Left lung (tissue), 10 donors: ENCODE results near the gene ADCY3. TPM values are rescaled to one million over a fixed set of nuclear protein-coding genes. Genes with fewer than 3 reads are reported as not detected.

Experiments used
- ATAC-seq: fragments of 200-7000 bp; cut with Tn5 transposase; one replicate; pipeline ENCODE4 v1.9.1; 2020; ENCODE audit warnings: moderate library complexity
- DNase-seq, 4 donors: peaks; one replicate each; pipeline ENCODE4 v3.0.0-alpha.2; 2013 to 2020
- H3K27ac ChIP-seq, 2 donors: fragments of 200-600 bp; sonication (generic) in 1 of 2; one replicate each; pipeline versions ENCODE4 v1.5.0 to v1.8.0; 2020 to 2021
- H3K27me3 ChIP-seq, 2 donors: fragments of 200-600 bp; sonication (generic) in 1 of 2; one replicate each; pipeline versions ENCODE4 v1.5.0 to v1.8.0; 2020 to 2021
- H3K36me3 ChIP-seq, 2 donors: fragments of 200-600 bp; sonication (generic) in 1 of 2; one replicate each; pipeline versions ENCODE4 v1.5.0 to v1.8.0; 2020 to 2021
- H3K4me1 ChIP-seq, 2 donors: fragments of 200-600 bp; one replicate each; pipeline ENCODE4 v1.8.0; 2021
- H3K4me3 ChIP-seq, 2 donors: fragments of 200-600 bp; sonication (generic) in 1 of 2; one replicate each; pipeline versions ENCODE4 v1.5.0 to v1.8.0; 2020 to 2021; ENCODE audit warnings: mild to moderate bottlenecking in 1 of 2
- H3K9me3 ChIP-seq, 2 donors: fragments of 200-600 bp; sonication (generic) in 1 of 2; one replicate each; pipeline versions ENCODE4 v1.5.0 to v1.8.0; 2020 to 2021
- intact Hi-C, 2 donors: fragments of 100-400 bp; cut with DNase I; formaldehyde crosslinking; loops; one replicate each; pipeline versions ENCODE4 v1.11.2 to v1.14.2; 2022
- polyA plus RNA-seq, 6 donors: library from polyadenylated mRNA; unstranded; fragments of 120-200 nt; gene quantifications; one replicate each; pipeline ENCODE4 v1.2.1, GENCODE V29; 2013; ENCODE audit not compliant: insufficient read length in 6 of 6
- total RNA-seq, 2 donors: library from RNA; stranded (reverse); fragmentation: NEBNext Ultra II Directional; extraction: Animal tissue kit (Norgen Biotek cat#: 25700); gene quantifications; one replicate each; pipeline ENCODE4 v1.2.1, GENCODE V29; 2021
- TF ChIP-seq, protein P1 (sequence below), 2 donors: fragments of 200-600 bp; sonication (generic) in 1 of 2; IDR thresholded peaks; one replicate each; pipeline versions ENCODE4 v1.5.0 to v1.8.0; 2021; ENCODE audit warnings: antibody characterized with exemption in 2 of 2
- donor health status: DM: no; HTN: yes; CAD: no.
- donor health status: DM: no; HTN: no; CAD: no.

Gene ADCY3
- total and polyA plus RNA-seq, 8 donors = 31.4 to 50.5 (median 38.8) TPM

DNA sequence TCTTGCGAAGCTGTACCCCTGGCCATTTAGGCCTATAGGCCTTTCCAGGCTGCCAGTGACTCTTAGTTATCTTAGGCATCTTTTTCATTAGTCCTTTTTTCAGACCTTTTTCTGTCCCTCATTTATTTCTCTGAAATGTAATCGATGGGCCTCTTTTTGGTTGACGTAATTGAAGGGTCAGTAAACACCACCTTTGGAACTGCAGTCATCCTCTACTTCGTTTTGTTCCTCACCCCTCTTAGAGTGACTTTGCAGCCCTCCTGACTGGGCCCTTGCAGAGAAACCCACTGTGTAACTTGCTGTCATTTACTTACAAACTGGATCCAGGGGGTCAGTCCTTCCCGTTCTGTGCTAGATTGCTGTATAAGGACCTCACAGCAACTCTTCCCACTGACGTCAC is 103.6 kb downstream of the ADCY3 start:
- Histone ChIP-seq H3K4me1 (no peaks in the 10 kb centered on the region), H3K27ac (no peak overlapping the region), H3K27me3 (no peaks in the 10 kb centered on the region), H3K4me3 (no peak overlapping the region), H3K36me3 (peaks cover 0 to 58% of the 10 kb centered on the region in 2 donors), H3K9me3 (no peaks in the 10 kb centered on the region)
- DNase-seq = no peak
- intact Hi-C loops = no loop called here
- ATAC-seq = no peak
- TF ChIP-seq, protein P1, sequence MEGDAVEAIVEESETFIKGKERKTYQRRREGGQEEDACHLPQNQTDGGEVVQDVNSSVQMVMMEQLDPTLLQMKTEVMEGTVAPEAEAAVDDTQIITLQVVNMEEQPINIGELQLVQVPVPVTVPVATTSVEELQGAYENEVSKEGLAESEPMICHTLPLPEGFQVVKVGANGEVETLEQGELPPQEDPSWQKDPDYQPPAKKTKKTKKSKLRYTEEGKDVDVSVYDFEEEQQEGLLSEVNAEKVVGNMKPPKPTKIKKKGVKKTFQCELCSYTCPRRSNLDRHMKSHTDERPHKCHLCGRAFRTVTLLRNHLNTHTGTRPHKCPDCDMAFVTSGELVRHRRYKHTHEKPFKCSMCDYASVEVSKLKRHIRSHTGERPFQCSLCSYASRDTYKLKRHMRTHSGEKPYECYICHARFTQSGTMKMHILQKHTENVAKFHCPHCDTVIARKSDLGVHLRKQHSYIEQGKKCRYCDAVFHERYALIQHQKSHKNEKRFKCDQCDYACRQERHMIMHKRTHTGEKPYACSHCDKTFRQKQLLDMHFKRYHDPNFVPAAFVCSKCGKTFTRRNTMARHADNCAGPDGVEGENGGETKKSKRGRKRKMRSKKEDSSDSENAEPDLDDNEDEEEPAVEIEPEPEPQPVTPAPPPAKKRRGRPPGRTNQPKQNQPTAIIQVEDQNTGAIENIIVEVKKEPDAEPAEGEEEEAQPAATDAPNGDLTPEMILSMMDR (IDR thresholded peaks at IDR 0.05) = no peak

DNA sequence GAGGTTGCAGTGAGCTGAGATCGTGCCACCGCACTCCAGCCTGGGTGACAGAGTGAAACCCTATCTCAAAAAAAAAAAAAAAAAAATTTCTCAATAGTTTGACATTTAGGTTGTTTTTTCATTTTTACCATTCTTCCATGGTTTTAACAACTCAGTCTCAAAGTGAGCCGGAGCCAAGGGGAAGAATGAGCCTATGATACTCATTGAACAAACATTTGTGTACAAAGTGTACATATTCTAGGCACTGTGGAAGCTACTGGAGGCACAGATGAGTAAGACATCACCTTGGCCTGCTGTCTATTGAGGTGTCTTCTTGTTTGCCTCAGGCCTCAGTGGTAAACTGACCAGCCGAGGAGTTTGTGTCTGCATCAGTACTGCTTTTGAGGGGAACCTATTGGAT is 104.9 kb downstream of the ADCY3 start:
- TF ChIP-seq, protein P1 (IDR thresholded peaks at IDR 0.05) = no peak
- H3K9me3 ChIP-seq = no peaks in the 10 kb centered on the region
- peaks cover 0 to 46% of the 10 kb centered on the region in 2 donors for H3K36me3 ChIP-seq
- H3K27me3 ChIP-seq = no peaks in the 10 kb centered on the region
- no peak overlapping the region for H3K27ac ChIP-seq
- intact Hi-C loops = no loop called here
- DNase-seq (no peak), ATAC-seq (no peak)
- H3K4me3 ChIP-seq = no peak overlapping the region
- no peaks in the 10 kb centered on the region for H3K4me1 ChIP-seq

DNA sequence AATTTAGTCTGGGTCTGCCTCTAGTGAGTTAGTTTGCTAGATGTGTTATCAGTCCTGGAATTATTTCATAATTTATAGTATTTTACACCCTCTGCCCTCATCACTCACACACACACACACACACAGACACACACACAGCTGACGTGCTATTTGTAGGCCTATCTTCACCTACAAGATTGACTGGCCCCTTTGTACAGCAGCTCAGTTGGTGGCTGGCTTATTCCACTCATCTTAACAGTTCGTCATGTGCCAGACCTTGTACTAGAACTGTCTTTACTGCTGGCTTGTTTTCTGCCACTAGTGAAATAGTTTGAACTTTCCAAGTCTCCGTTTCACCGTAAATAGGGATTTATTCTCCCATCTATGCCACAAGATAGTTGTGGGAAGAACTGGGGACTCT is 105.5 kb downstream of the ADCY3 start:
- Histone ChIP-seq H3K27ac (no peak overlapping the region), H3K4me3 (no peak overlapping the region)
- no peak for ATAC-seq

DNA sequence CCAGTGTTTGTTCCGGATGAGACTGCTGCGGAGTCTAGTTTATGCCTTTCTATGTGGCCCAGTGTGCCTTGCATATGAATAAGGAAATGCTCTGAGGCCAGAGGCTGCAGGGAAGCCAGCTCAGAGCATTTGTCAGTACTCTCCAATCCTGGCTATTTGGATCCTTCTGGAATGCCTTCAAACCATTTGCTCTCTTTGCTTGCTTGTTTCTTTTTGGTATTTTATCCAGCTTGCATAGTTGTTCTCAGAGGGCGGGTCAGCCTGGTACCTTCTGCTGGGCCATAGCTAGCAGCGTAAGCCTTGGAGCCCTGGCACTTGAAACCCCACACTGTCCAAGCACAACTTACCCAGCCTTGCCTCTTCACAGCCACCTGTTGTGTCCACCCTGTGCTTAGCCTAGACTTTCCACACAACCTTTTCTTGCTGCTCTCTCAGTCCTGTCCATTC is 106.3 kb downstream of the ADCY3 start:
- H3K36me3 ChIP-seq = peaks cover 0 to 31% of the 10 kb centered on the region in 2 donors
- H3K27me3 ChIP-seq = no peaks in the 10 kb centered on the region
- no peak overlapping the region for H3K4me3 ChIP-seq
- no peak overlapping the region for H3K27ac ChIP-seq
- no peaks in the 10 kb centered on the region for H3K9me3 ChIP-seq
- TF ChIP-seq, protein P1 (IDR thresholded peaks at IDR 0.05) = no peak
- intact Hi-C loops = no loop called here
- H3K4me1 ChIP-seq = no peaks in the 10 kb centered on the region
- DNase-seq = no peak
- no peak for ATAC-seq

More for the DNA sequence above, 105.5 kb downstream of the ADCY3 start:
- Histone ChIP-seq H3K27me3 (no peaks in the 10 kb centered on the region), H3K9me3 (no peaks in the 10 kb centered on the region), H3K36me3 (peaks cover 0 to 39% of the 10 kb centered on the region in 2 donors), H3K4me1 (no peaks in the 10 kb centered on the region)
- DNase-seq = no peak
- TF ChIP-seq, protein P1 (IDR thresholded peaks at IDR 0.05) = no peak
- intact Hi-C loops = no loop called here

DNA sequence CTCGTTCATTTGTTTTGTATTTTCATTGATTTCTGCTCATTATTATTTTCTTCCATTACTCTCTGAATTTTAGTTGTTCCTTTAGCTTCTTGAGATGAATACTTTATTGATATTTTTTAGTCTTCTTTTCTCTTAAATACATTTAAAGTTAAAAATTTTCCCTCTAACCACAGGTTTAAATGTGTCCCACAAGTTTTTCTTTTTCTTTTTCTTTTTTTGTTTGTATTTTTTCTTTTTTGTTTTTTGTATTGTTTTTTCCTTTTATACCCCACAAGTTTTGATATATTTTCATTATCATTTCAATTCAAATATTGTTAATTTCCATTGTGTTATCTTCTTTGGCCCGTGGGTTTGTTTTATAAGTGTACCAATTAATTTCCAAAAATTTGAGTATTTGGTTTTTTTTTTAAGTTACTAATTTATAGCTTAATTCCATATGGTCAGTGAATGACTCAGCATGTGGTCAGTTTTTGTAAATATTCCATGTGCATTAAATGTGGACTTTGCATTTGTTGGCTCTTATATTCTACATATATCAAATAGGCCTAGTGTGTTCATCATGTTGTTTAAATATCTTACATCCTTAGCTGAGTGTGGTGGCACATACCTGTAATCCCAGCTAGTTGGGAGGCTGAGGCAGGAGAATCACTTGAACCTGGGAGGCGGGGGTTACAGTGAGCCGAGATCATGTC is 110.6 kb downstream of the ADCY3 start:
- Histone ChIP-seq H3K27ac (no peak overlapping the region), H3K4me1 (no peaks in the 10 kb centered on the region), H3K9me3 (no peaks in the 10 kb centered on the region), H3K36me3 (peaks cover 0 to 13% of the 10 kb centered on the region in 2 donors), H3K27me3 (no peaks in the 10 kb centered on the region), H3K4me3 (no peak overlapping the region)
- ATAC-seq = no peak
- intact Hi-C loops = no loop called here
- TF ChIP-seq, protein P1 (IDR thresholded peaks at IDR 0.05) = no peak
- DNase-seq = no peak
